Liver (tissue), 3 donors: ENCODE data around the gene LRRC63.

Experiments
- CTCF ChIP-seq: fragments of 150-350 bp; IDR thresholded peaks from 2 replicates; pipeline ENCODE4 v1.5.1; 2017; ENCODE audit warnings: improper control_type of control experiment, low read depth, low read length; ENCODE audit not compliant: missing input control
- EGR1 ChIP-seq, 2 donors: IDR thresholded peaks; 2 replicates each; pipeline ENCODE4 v1.6.1; 2016 to 2018; ENCODE audit warnings: antibody characterized with exemption in 2 of 2, low read depth in 2 of 2
- FOXA1 ChIP-seq: IDR thresholded peaks from 2 replicates; pipeline ENCODE4 v1.6.1; 2016; ENCODE audit warnings: antibody characterized with exemption
- HNF4A ChIP-seq, 2 donors: conservative IDR thresholded peaks; 2 replicates each; pipeline ENCODE4 v1.6.1; 2016; ENCODE audit warnings: antibody characterized with exemption in 2 of 2, mild to moderate bottlenecking in 2 of 2
- JUND ChIP-seq, 2 donors: IDR thresholded peaks; 2 replicates each; pipeline ENCODE4 v1.6.1; 2016; ENCODE audit warnings: antibody characterized with exemption in 2 of 2
- MAX ChIP-seq: IDR thresholded peaks from 2 replicates; pipeline ENCODE4 v1.6.1; 2016; ENCODE audit warnings: antibody characterized with exemption
- RAD21 ChIP-seq, 2 donors: IDR thresholded peaks; 2 replicates each; pipeline ENCODE4 v1.6.1; 2016; ENCODE audit warnings: antibody characterized with exemption in 2 of 2, mild to moderate bottlenecking in 2 of 2
- RXRA ChIP-seq, 2 donors: IDR thresholded peaks; 2 replicates each; pipeline ENCODE4 v1.6.1; 2017 to 2018; ENCODE audit warnings: antibody characterized with exemption in 2 of 2, mild to moderate bottlenecking in 1 of 2
- SP1 ChIP-seq: IDR thresholded peaks from 2 replicates; pipeline ENCODE4 v1.6.1; 2018; ENCODE audit warnings: antibody characterized with exemption, mild to moderate bottlenecking
- TAF1 ChIP-seq: conservative IDR thresholded peaks from 2 replicates; pipeline ENCODE4 v1.6.1; 2016; ENCODE audit warnings: antibody characterized with exemption, mild to moderate bottlenecking
- YY1 ChIP-seq: IDR thresholded peaks from 2 replicates; pipeline ENCODE4 v1.6.1; 2016; ENCODE audit warnings: antibody characterized with exemption, mild to moderate bottlenecking
- TF ChIP-seq, protein P1 (sequence below): IDR thresholded peaks from 2 replicates; pipeline ENCODE4 v1.6.1; 2016; ENCODE audit warnings: antibody characterized with exemption
- TF ChIP-seq, protein P2 (sequence below): IDR thresholded peaks from 2 replicates; pipeline ENCODE4 v1.6.1; 2016; ENCODE audit warnings: antibody characterized with exemption, mild to moderate bottlenecking
- donor health status: healthy.
- donor health status: healthy.

DNA sequence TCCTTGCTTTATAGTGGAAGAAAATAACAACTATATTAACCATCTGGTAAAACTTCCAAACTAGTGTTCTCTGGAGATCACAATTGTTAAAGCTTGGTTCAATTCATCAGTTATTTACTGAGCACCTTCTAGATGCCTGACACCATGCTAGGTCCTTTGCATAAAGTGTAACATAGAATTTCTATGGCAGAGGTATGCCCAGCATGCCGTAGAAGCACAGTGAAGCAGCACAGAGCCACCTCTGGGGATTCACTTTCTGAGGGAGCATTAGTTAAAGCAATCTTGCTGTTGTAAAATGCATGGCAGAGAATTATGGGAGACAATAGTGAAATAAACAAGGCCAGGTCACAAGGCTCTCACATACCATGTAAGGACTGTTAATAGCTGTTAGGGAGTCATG, 75.2 kb downstream of the LRRC63 start:
- no peak for TF ChIP-seq CTCF
- TF ChIP-seq, protein P1, sequence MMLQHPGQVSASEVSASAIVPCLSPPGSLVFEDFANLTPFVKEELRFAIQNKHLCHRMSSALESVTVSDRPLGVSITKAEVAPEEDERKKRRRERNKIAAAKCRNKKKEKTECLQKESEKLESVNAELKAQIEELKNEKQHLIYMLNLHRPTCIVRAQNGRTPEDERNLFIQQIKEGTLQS: no peak
- no peak for TF ChIP-seq RAD21 (IDR thresholded peaks at IDR 0.05)
- no peak for TF ChIP-seq MAX
- TF ChIP-seq YY1: no peak
- no peak for TF ChIP-seq FOXA1
- TF ChIP-seq TAF1: no peak
- TF ChIP-seq, protein P2, sequence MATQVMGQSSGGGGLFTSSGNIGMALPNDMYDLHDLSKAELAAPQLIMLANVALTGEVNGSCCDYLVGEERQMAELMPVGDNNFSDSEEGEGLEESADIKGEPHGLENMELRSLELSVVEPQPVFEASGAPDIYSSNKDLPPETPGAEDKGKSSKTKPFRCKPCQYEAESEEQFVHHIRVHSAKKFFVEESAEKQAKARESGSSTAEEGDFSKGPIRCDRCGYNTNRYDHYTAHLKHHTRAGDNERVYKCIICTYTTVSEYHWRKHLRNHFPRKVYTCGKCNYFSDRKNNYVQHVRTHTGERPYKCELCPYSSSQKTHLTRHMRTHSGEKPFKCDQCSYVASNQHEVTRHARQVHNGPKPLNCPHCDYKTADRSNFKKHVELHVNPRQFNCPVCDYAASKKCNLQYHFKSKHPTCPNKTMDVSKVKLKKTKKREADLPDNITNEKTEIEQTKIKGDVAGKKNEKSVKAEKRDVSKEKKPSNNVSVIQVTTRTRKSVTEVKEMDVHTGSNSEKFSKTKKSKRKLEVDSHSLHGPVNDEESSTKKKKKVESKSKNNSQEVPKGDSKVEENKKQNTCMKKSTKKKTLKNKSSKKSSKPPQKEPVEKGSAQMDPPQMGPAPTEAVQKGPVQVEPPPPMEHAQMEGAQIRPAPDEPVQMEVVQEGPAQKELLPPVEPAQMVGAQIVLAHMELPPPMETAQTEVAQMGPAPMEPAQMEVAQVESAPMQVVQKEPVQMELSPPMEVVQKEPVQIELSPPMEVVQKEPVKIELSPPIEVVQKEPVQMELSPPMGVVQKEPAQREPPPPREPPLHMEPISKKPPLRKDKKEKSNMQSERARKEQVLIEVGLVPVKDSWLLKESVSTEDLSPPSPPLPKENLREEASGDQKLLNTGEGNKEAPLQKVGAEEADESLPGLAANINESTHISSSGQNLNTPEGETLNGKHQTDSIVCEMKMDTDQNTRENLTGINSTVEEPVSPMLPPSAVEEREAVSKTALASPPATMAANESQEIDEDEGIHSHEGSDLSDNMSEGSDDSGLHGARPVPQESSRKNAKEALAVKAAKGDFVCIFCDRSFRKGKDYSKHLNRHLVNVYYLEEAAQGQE: no peak
- no peak for TF ChIP-seq JUND (IDR thresholded peaks at IDR 0.05)
- TF ChIP-seq EGR1 (IDR thresholded peaks at IDR 0.05; ENCODE audit: low read depth in 2 of 2): no peak
- no peak for TF ChIP-seq SP1
- no peak for TF ChIP-seq HNF4A (conservative IDR thresholded peaks at IDR 0.05)
- no peak for TF ChIP-seq RXRA (IDR thresholded peaks at IDR 0.05)
